Stimulated activated CD4-positive, alpha-beta T cell treated with anti-CD3 and anti-CD28 coated beads, Interleukin-1b, Interleukin-23, amount 100 ng/mL, for 1 hour (primary cell): ENCODE data around the gene SH2D6.
"Not testable (repeated sequence)": the region's sequence is repeated elsewhere in the genome, so short reads cannot be mapped to it uniquely, and the experiment has no call there.

ENCODE experiments used
- DNase-seq, 2 donors: peaks; one replicate each; pipeline ENCODE4 v3.0.0-alpha.2; 2020; ENCODE audit warnings: low read depth in 2 of 2

SH2D6 gene

GRCh38 chr2:85418132-85419008 is at the start of gene SH2D6:
SH2D6 (plus strand) TSS chr2:85418714; CDS start chr2:85429466, 10,752 bp downstream.
- DNase-seq, result peak; percentile 50 to 75

DNA sequence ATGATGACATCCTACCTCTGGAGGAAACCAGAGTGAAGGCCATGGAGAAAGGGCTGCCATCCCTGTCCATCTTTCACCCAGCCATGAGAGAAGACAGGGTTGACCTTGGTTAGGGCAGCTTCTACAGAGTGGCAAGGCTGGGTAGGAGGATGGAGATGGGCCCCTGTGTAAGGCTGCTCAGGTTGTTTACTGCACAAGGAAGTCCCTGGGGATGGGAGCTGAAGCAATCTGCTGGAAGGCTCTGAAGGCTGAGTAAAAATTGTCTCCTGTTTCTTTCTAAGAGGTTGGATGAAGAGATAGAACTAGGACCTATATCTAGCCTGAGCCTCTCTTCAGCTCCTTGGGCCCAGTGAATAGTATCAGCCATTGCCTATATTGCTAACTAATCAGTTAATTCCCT is 49.6 kb upstream of the SH2D6 start:
- no peak for DNase-seq

GRCh38 chr2:85369500-85369899 is 49.0 kb upstream of the SH2D6 start:
- DNase-seq, result no peak

DNA sequence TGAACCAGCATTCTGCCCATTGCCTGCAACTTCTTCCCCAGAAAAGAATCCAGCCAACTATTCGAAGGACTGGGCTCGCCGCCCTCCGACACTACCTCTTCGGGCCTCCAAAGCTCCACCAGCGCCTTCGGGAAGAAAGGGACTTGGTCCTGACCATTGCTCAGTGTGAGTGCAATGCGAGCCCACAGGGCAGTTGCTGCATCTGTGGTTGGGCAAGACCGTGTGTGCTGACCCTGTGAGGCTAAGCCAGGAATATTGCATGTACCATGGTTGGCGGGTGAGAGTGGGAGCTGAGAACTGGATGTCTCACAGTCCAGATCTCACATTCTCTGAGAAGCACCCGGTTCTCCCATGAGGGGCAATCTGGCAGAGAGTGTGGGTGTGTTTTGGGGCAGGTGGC is 47.5 kb upstream of the SH2D6 start:
- DNase-seq, result no peak

GRCh38 chr2:85376291-85377065 is 42.0 kb upstream of the SH2D6 start:
- DNase-seq, result no peak

DNA sequence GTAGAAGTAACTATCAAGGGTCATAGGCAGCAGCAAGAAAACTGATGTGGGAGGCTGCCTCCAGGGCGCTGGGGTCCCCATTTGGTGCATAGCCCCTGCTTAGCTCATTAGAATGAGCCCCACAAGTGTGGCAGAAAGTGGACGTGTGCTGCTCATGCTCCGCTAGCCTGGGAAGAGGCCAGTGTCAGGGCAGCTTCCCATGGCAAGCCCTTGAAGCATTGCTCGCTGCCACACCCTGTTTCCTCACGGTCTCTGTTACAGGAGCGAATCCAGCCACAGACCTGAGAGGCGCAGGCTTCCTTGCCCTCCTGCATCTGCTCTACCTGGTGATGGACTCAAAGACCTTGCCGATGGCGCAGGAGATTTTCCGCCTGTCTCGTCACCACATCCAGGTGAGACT is 41.4 kb upstream of the SH2D6 start:
- DNase-seq, result no peak

- DNase-seq, result no peak
Observed at GRCh38 chr2:85378257-85378656, 40.3 kb upstream of the SH2D6 start.

- no peak for DNase-seq
Observed at GRCh38 chr2:85380048-85380447, 38.5 kb upstream of the SH2D6 start.

- not testable (repeated sequence) for DNase-seq
Observed at GRCh38 chr2:85383151-85383550, 35.4 kb upstream of the SH2D6 start.

DNA sequence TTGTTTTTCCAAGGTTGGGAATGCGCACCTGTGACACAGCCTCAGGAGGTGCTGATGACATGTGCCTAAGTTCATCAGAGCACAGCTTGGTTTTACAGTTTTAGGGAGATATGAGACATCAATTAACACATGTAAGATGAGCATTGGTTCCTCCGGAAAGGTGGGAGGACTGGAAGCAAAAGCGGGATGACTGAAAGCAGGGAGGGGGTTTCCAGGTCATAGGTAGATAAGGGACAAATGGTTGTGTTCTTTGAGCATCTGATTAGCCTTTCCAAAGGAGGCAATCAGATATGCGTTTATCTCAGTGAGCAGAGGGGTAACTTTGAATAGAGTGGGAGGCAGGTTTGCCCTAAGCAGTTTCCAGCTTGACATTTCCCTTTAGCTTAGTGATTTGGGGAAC is 34.7 kb upstream of the SH2D6 start:
- no peak for DNase-seq

- DNase-seq, result no peak
Observed at GRCh38 chr2:85385746-85386145, 32.8 kb upstream of the SH2D6 start.

DNA sequence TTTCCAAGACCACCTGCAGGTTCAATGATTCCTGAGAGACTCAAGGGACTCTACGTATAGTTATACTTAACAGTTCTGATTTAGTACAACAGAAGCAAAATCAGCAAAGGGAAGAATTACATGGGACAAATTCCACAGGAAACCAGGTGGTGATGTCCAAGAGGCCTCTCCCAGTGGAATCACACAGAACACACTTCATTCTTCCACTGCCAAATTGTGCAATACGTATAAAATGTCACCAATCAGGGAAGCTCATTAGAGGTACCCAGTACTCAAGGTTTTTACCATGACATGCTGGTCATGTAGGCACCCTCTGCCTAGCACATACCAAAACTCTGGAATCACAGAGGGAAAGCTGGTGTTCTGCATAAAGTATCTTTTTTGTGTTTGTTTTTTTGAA is 30.8 kb upstream of the SH2D6 start:
- DNase-seq, result no peak

- no peak for DNase-seq
Observed at GRCh38 chr2:85388878-85389538, 29.5 kb upstream of the SH2D6 start.

GRCh38 chr2:85390941-85391669 is 27.4 kb upstream of the SH2D6 start:
- peak; percentile 44 to 59 for DNase-seq

- no peak for DNase-seq
Observed at GRCh38 chr2:85393836-85394235, 24.7 kb upstream of the SH2D6 start.

GRCh38 chr2:85394261-85394681 is 24.2 kb upstream of the SH2D6 start:
- no peak for DNase-seq

GRCh38 chr2:85394976-85395375 is 23.5 kb upstream of the SH2D6 start:
- DNase-seq, result no peak

DNA sequence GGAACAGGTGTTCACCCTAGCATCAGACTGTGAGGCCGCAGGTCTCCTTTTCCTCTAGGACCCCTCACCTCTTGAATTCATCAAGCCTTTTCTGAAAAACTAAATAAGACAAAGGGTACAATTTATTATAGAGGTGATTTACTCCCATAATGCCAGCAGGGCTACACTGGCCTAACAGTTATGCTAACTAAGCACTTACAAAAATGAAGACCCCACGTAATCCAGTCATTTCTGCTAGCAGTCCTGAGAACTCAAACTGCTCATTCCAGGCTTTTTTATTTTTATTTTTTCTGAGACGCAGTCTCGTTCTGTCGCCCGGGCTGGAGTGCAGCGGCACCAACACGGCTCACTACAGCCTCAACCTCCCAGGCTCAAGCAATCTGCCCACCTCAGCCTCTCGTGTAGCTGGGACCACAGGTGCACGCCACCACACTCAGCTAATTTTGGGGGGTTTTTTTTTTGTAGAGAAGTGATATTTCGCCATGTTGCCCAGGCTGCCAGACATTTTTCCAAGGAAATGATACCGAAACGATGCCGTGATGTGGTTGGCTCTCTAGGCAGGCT is 22.5 kb upstream of the SH2D6 start:
- DNase-seq, result no peak

- DNase-seq, result no peak
Observed at GRCh38 chr2:85396531-85397470, 21.7 kb upstream of the SH2D6 start.

- no peak for DNase-seq
Observed at GRCh38 chr2:85397925-85398331, 20.6 kb upstream of the SH2D6 start.
